H9 (cell line): ENCODE data around the gene GLYATL1B. TPM values are rescaled to one million over a fixed set of nuclear protein-coding genes. Genes with fewer than 3 reads are reported as not detected.

Experiments
- DNase-seq: peaks from one replicate; pipeline ENCODE4 v3.0.0-alpha.2; 2017
- H2AFZ ChIP-seq: one replicate; pipeline ENCODE4 v1.6.1; 2013; ENCODE audit warnings: mild to moderate bottlenecking, low read length, control low read depth, moderate library complexity
- H2AK5ac ChIP-seq: 2 replicates; pipeline ENCODE4 v1.6.1; 2013; ENCODE audit warnings: low read length, control low read depth, mixed read lengths; ENCODE audit not compliant: insufficient read length
- H2BK120ac ChIP-seq: one replicate; pipeline ENCODE4 v1.6.1; 2013; ENCODE audit warnings: low read depth, mild to moderate bottlenecking, low read length, control low read depth, inconsistent platforms; ENCODE audit not compliant: poor library complexity, severe bottlenecking
- H2BK12ac ChIP-seq: 2 replicates; pipeline ENCODE4 v1.6.1; 2013; ENCODE audit warnings: low read length, control low read depth, mixed read lengths, low read depth; ENCODE audit not compliant: insufficient read length
- H2BK15ac ChIP-seq: 2 replicates; pipeline ENCODE4 v1.6.1; 2013; ENCODE audit warnings: low read depth, low read length, control low read depth
- H2BK20ac ChIP-seq: one replicate; pipeline ENCODE4 v1.6.1; 2013; ENCODE audit warnings: low read depth, mild to moderate bottlenecking, low read length, control low read depth, inconsistent platforms; ENCODE audit not compliant: poor library complexity, severe bottlenecking
- H2BK5ac ChIP-seq: 2 replicates; pipeline ENCODE4 v1.6.1; 2013; ENCODE audit warnings: low read length, control low read depth, mixed read lengths; ENCODE audit not compliant: insufficient read length
- H3K14ac ChIP-seq: 2 replicates; pipeline ENCODE4 v1.6.1; 2013; ENCODE audit warnings: low read length, control low read depth; ENCODE audit not compliant: insufficient read depth
- H3K18ac ChIP-seq: 2 replicates; pipeline ENCODE4 v1.6.1; 2013; ENCODE audit warnings: low read depth, mild to moderate bottlenecking, mixed read lengths, low read length, control low read depth; ENCODE audit not compliant: insufficient read length
- H3K23ac ChIP-seq: 2 replicates; pipeline ENCODE4 v1.6.1; 2013; ENCODE audit warnings: low read length, control low read depth, mixed read lengths, low read depth; ENCODE audit not compliant: insufficient read length
- H3K23me2 ChIP-seq: 2 replicates; pipeline ENCODE4 v1.6.1; 2013; ENCODE audit warnings: low read depth, mild to moderate bottlenecking, mixed read lengths, low read length, control low read depth; ENCODE audit not compliant: insufficient read length, poor library complexity, severe bottlenecking
- H3K27ac ChIP-seq: 2 replicates; pipeline ENCODE4 v1.5.1; 2013; ENCODE audit warnings: low read length, control low read depth, mixed read lengths, low read depth; ENCODE audit not compliant: insufficient read length
- H3K27me3 ChIP-seq: 2 replicates; pipeline ENCODE4 v1.6.1; 2013; ENCODE audit warnings: low read length, control low read depth, inconsistent platforms; ENCODE audit not compliant: insufficient read depth
- H3K4ac ChIP-seq: 2 replicates; pipeline ENCODE4 v1.6.1; 2013; ENCODE audit warnings: low read depth, mild to moderate bottlenecking, control low read depth, inconsistent platforms, low read length, moderate library complexity
- H3K4me1 ChIP-seq: 2 replicates; pipeline ENCODE4 v1.6.1; 2013; ENCODE audit warnings: low read length, control low read depth, inconsistent platforms; ENCODE audit not compliant: insufficient read depth
- H3K4me2 ChIP-seq: 2 replicates; pipeline ENCODE4 v1.6.1; 2013; ENCODE audit warnings: low read length, control low read depth, mixed read lengths; ENCODE audit not compliant: insufficient read length, insufficient read depth
- H3K56ac ChIP-seq: 2 replicates; pipeline ENCODE4 v1.6.1; 2013; ENCODE audit warnings: low read depth, mild to moderate bottlenecking, mixed read lengths, low read length, control low read depth; ENCODE audit not compliant: insufficient read length
- H3K79me1 ChIP-seq: 2 replicates; pipeline ENCODE4 v1.6.1; 2013; ENCODE audit warnings: low read depth, mild to moderate bottlenecking, moderate library complexity, low read length, control low read depth, inconsistent platforms; ENCODE audit not compliant: insufficient read depth, poor library complexity, severe bottlenecking
- H3K79me2 ChIP-seq: 2 replicates; pipeline ENCODE4 v1.6.1; 2013; ENCODE audit warnings: low read length, control low read depth, inconsistent platforms; ENCODE audit not compliant: insufficient read depth
- H3K9ac ChIP-seq: 2 replicates; pipeline ENCODE4 v1.6.1; 2013; ENCODE audit warnings: low read length, control low read depth, mixed read lengths; ENCODE audit not compliant: insufficient read length; ENCODE audit errors: extremely low read depth
- H3K9me3 ChIP-seq: one replicate; pipeline ENCODE4 v1.6.1; 2013; ENCODE audit warnings: low read depth, low read length, inconsistent platforms; ENCODE audit not compliant: control insufficient read depth
- H3T11ph ChIP-seq: one replicate; pipeline ENCODE4 v1.6.1; 2013; ENCODE audit warnings: mild to moderate bottlenecking, low read length, control low read depth, inconsistent platforms
- H4K20me1 ChIP-seq: one replicate; pipeline ENCODE4 v1.6.1; 2013; ENCODE audit not compliant: control insufficient read depth, insufficient read length, insufficient read depth
- H4K5ac ChIP-seq: 2 replicates; pipeline ENCODE4 v1.6.1; 2013; ENCODE audit warnings: low read depth, mild to moderate bottlenecking, mixed read lengths, low read length, control low read depth; ENCODE audit not compliant: insufficient read length
- H4K8ac ChIP-seq: replicated peaks from 2 replicates; pipeline ENCODE4 v1.6.1; 2013; ENCODE audit warnings: low read length, control low read depth, mixed read lengths, low read depth; ENCODE audit not compliant: insufficient read length
- H4K91ac ChIP-seq: 2 replicates; pipeline ENCODE4 v1.6.1; 2013; ENCODE audit warnings: low read depth, mild to moderate bottlenecking, moderate library complexity, mixed read lengths, low read length, control low read depth; ENCODE audit not compliant: insufficient read length
- H3K27ac Mint-ChIP-seq, 3 experiments: 2 replicates in 2 of 3; 3 replicates in 1 of 3; pipeline ENCODE4 v1.8.0; 2020 to 2021; ENCODE audit warnings: mixed read lengths in 3 of 3, mild to moderate bottlenecking in 1 of 3, moderate library complexity in 1 of 3
- H3K27me3 Mint-ChIP-seq: 2 replicates; pipeline ENCODE4 v1.8.0; 2021; ENCODE audit warnings: low read depth, mild to moderate bottlenecking, moderate library complexity, mixed read lengths
- H3K36me3 Mint-ChIP-seq, 3 experiments: 2 replicates in 2 of 3; 3 replicates in 1 of 3; pipeline ENCODE4 v1.8.0; 2020 to 2021; ENCODE audit warnings: low read depth in 3 of 3, mixed read lengths in 3 of 3; ENCODE audit not compliant: insufficient read depth in 1 of 3
- H3K4me1 Mint-ChIP-seq, 2 experiments: 2 replicates each; pipeline ENCODE4 v1.8.0; 2020; ENCODE audit warnings: mixed read lengths in 2 of 2
- H3K4me3 Mint-ChIP-seq, 2 experiments: 2 replicates in 1 of 2; 3 replicates in 1 of 2; pipeline ENCODE4 v1.8.0; 2020 to 2021; ENCODE audit warnings: mild to moderate bottlenecking in 2 of 2, mixed read lengths in 2 of 2, moderate library complexity in 1 of 2
- H3K9me3 Mint-ChIP-seq, 2 experiments: 2 replicates in 1 of 2; 3 replicates in 1 of 2; pipeline ENCODE4 v1.8.0; 2020; ENCODE audit warnings: mild to moderate bottlenecking in 2 of 2, mixed read lengths in 2 of 2, moderate library complexity in 1 of 2
- WGBS: extraction: QIAGEN DNeasy Blood & Tissue Kit; methylation state at CpG from one replicate; pipeline ENCODE4 v1.1.7; 2013; ENCODE audit warnings: missing lambda C conversion rate, low lambda C conversion rate, mixed read lengths; ENCODE audit not compliant: insufficient read length; ENCODE audit errors: extremely low coverage; 5-methylcytosine and 5-hydroxymethylcytosine counted together
- total RNA-seq: library from RNA; stranded (reverse); gene quantifications from 2 replicates; pipeline ENCODE4 v1.2.1, GENCODE V29; 2021
- TF ChIP-seq, protein P1 (sequence below): fragments of 200-600 bp; sonication (generic); conservative IDR thresholded peaks from 3 replicates; pipeline ENCODE4 v1.8.0; 2021; ENCODE audit warnings: antibody characterized with exemption, mild to moderate bottlenecking

The GLYATL1B gene
- total RNA-seq, 1 experiment from 2014 or later = not detected

DNA sequence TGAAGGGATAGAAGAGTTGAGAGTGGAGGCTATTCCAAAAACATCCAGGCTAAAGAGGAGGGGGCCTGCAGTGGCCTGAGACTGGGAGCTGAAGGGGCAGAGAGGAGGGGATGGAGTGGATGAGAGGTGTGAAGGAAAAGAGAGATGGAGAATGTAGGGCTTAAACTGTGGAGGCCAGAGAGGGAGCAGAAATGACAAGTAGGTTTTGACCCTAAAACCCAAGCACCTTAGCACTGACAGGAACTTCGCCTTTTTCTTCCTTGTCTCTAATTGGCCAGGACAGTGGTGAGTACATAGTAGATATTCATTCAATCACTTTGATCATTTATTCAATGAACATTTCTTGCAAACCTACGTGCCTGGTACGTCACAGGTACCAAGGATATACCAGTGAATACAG lies 28.2 kb downstream of the GLYATL1B start:
- Histone ChIP-seq H3K9me3 (peaks cover 14% of the 10 kb centered on the region), H2BK12ac (no peak overlapping the region), H3K4me2 (no peak overlapping the region), H2BK120ac (no peak overlapping the region), H3K79me1 (no peaks in the 10 kb centered on the region), H4K5ac (no peak overlapping the region), H3K27me3 (no peaks in the 10 kb centered on the region), H3K79me2 (no peaks in the 10 kb centered on the region), H3K23me2 (no peaks in the 10 kb centered on the region), H2BK15ac (no peak overlapping the region), H3K56ac (no peak overlapping the region), H3K9ac (no peak overlapping the region), H3K27ac (no peak overlapping the region), H4K20me1 (no peaks in the 10 kb centered on the region), H2AFZ (no peak overlapping the region), H3T11ph (no peak overlapping the region), H3K23ac (no peak overlapping the region), H3K14ac (no peak overlapping the region), H2AK5ac (no peak overlapping the region), H3K4ac (no peak overlapping the region), H3K4me1 (no peaks in the 10 kb centered on the region), H2BK5ac (no peak overlapping the region), H4K8ac (no peak overlapping the region), H2BK20ac (no peak overlapping the region), H4K91ac (no peak overlapping the region), H3K18ac (no peak overlapping the region)
- WGBS = no CpG with 5 or more reads among the region's 3 CpGs
- DNase-seq = no peak
- Mint-ChIP-seq H3K27ac (no peak overlapping the region), H3K4me1 (no peaks in the 10 kb centered on the region), H3K27me3 (no peaks in the 10 kb centered on the region), H3K4me3 (no peak overlapping the region), H3K36me3 (peaks cover 78 to 90% (median 82%) of the 10 kb centered on the region in 3 experiments), H3K9me3 (peaks cover 22 to 38% of the 10 kb centered on the region in 2 experiments)
- TF ChIP-seq, protein P1, sequence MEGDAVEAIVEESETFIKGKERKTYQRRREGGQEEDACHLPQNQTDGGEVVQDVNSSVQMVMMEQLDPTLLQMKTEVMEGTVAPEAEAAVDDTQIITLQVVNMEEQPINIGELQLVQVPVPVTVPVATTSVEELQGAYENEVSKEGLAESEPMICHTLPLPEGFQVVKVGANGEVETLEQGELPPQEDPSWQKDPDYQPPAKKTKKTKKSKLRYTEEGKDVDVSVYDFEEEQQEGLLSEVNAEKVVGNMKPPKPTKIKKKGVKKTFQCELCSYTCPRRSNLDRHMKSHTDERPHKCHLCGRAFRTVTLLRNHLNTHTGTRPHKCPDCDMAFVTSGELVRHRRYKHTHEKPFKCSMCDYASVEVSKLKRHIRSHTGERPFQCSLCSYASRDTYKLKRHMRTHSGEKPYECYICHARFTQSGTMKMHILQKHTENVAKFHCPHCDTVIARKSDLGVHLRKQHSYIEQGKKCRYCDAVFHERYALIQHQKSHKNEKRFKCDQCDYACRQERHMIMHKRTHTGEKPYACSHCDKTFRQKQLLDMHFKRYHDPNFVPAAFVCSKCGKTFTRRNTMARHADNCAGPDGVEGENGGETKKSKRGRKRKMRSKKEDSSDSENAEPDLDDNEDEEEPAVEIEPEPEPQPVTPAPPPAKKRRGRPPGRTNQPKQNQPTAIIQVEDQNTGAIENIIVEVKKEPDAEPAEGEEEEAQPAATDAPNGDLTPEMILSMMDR = no peak
